ENCODE measurements around the gene APLP2. TPM values are rescaled to one million over a fixed set of nuclear protein-coding genes. Genes with fewer than 3 reads are reported as not detected.
A peak's percentile ranks its signal among the peaks of the same experiment; 100 is the strongest.

APLP2 gene
- total and polyA plus RNA-seq, 2 of the 13 experiments (the other 11 are each of a cell fraction or from before 2014, with no cell fraction given), result 315 to 594 TPM

- no peak for TF ChIP-seq ZNF576 (CRISPR knock-in tag; IDR thresholded peaks at IDR 0.05)
- no peak for TF ChIP-seq AHR (CRISPR knock-in tag; IDR thresholded peaks at IDR 0.05)
- TF ChIP-seq ZNF709 (CRISPR knock-in tag; IDR thresholded peaks at IDR 0.05), result no peak
- no peak for TF ChIP-seq ZNF543 (CRISPR knock-in tag; IDR thresholded peaks at IDR 0.05)
- no peak for TF ChIP-seq SPEN (CRISPR knock-in tag; IDR thresholded peaks at IDR 0.05; ENCODE audit: low read depth)
- TF ChIP-seq BRD4 (CRISPR knock-in tag; IDR thresholded peaks at IDR 0.05), result no peak
- no peak for TF ChIP-seq SETDB1 (CRISPR knock-in tag; IDR thresholded peaks at IDR 0.05; ENCODE audit: borderline replicate concordance)
- TF ChIP-seq MED13 (CRISPR knock-in tag; IDR thresholded peaks at IDR 0.05), result no peak
- no peak for TF ChIP-seq WIZ (CRISPR knock-in tag; IDR thresholded peaks at IDR 0.05)
- TF ChIP-seq MED8 (CRISPR knock-in tag; IDR thresholded peaks at IDR 0.05; ENCODE audit: insufficient replicate concordance), result no peak
- TF ChIP-seq HIVEP1 (CRISPR knock-in tag; IDR thresholded peaks at IDR 0.05), result no peak
- TF ChIP-seq ZNF550 (CRISPR knock-in tag; IDR thresholded peaks at IDR 0.05; ENCODE audit: borderline replicate concordance), result no peak
- 0 out of 2 replicates have a peak, but pooled peaks have one; percentile 1 for TF ChIP-seq RFXANK (CRISPR knock-in tag; IDR thresholded peaks at IDR 0.05)
- TF ChIP-seq ATM (IDR thresholded peaks at IDR 0.05; ENCODE audit: borderline replicate concordance), result no peak
- no peak for TF ChIP-seq ZNF556 (CRISPR knock-in tag; IDR thresholded peaks at IDR 0.05; ENCODE audit: borderline replicate concordance)
- TF ChIP-seq SNRNP70 (IDR thresholded peaks at IDR 0.05; ENCODE audit: low read depth, low read length), result no peak
- TF ChIP-seq SUZ12 (IDR thresholded peaks at IDR 0.05; ENCODE audit: low read depth, low read length), result no peak
- no peak for TF ChIP-seq TFDP2 (CRISPR knock-in tag; IDR thresholded peaks at IDR 0.05)
- TF ChIP-seq ARID2 (CRISPR knock-in tag; IDR thresholded peaks at IDR 0.05; ENCODE audit: borderline replicate concordance), result peak; percentile 96; the same call in 1 of the 2 replicates
- TF ChIP-seq MXD4 (CRISPR knock-in tag; IDR thresholded peaks at IDR 0.05), result no peak
- 0 out of 2 replicates have a peak, but pooled peaks have one; percentile 28 for TF ChIP-seq ZSCAN29 (CRISPR knock-in tag; conservative IDR thresholded peaks at IDR 0.05)
- no peak for TF ChIP-seq REST (IDR thresholded peaks at IDR 0.05; ENCODE audit: borderline replicate concordance in 1 of 2, low read depth in 1 of 2, low read length in 2 of 2)
- no peak for TF ChIP-seq NFIB (CRISPR knock-in tag; IDR thresholded peaks at IDR 0.05; ENCODE audit: borderline replicate concordance)
- peak; percentile 82; the same call in 1 of the 2 replicates for TF ChIP-seq ZNF292 (CRISPR knock-in tag; IDR thresholded peaks at IDR 0.05; ENCODE audit: borderline replicate concordance, low read depth)
- no peak for TF ChIP-seq HMG20B (CRISPR knock-in tag; conservative IDR thresholded peaks at IDR 0.05)
- TF ChIP-seq ZSCAN30 (CRISPR knock-in tag; IDR thresholded peaks at IDR 0.05), result no peak
- TF ChIP-seq JUN (CRISPR knock-in tag; IDR thresholded peaks at IDR 0.05), result peak; percentile 19; the same call in 1 of the 2 replicates
- no peak for TF ChIP-seq TEAD3 (CRISPR knock-in tag; optimal IDR thresholded peaks at IDR 0.05; ENCODE audit: borderline replicate concordance)
- TF ChIP-seq ZFP37 (CRISPR knock-in tag; IDR thresholded peaks at IDR 0.05; ENCODE audit: borderline replicate concordance), result no peak
Observed at GRCh38 chr11:130068546-130068985, 1.1 kb upstream of the APLP2 start (continued).

All from HepG2 (cell line).